Panc1 (cell line): Measurements from ENCODE around the gene EDAR.

ENCODE experiments used
- CTCF ChIP-seq: fragments of 450-650 bp; IDR thresholded peaks from 2 replicates; pipeline ENCODE4 v1.5.1; 2017; ENCODE audit warnings: mild to moderate bottlenecking
- REST ChIP-seq, 2 experiments: IDR thresholded peaks; 2 replicates each; pipeline ENCODE4 v1.6.1; 2011 to 2012; ENCODE audit warnings: low read depth in 2 of 2, control low read depth in 1 of 2, low read length in 1 of 2, mild to moderate bottlenecking in 1 of 2, moderate library complexity in 1 of 2; ENCODE audit not compliant: insufficient read depth in 1 of 2
- SIN3A ChIP-seq: IDR thresholded peaks from 2 replicates; pipeline ENCODE4 v1.6.1; 2012; ENCODE audit warnings: low read depth, mild to moderate bottlenecking, low read length, moderate library complexity, borderline replicate concordance; ENCODE audit not compliant: insufficient read depth

- TF ChIP-seq REST (IDR thresholded peaks at IDR 0.05; ENCODE audit: insufficient read depth in 1 of 2, low read depth in 2 of 2, low read length in 1 of 2) (no peak), CTCF (no peak), SIN3A (no peak)
These were observed 6.8 kb downstream of the EDAR start for GRCh38 chr2:108982259-108982679.
